ENCODE data around the gene SENP8.
"Not testable (repeated sequence)": the region's sequence is repeated elsewhere in the genome, so short reads cannot be mapped to it uniquely, and the experiment has no call there.

The SENP8 gene

GRCh38 chr15:72155635-72156616 is 37.7 kb downstream of the SENP8 start:
- peak; percentile 91 for DNase-seq

DNA sequence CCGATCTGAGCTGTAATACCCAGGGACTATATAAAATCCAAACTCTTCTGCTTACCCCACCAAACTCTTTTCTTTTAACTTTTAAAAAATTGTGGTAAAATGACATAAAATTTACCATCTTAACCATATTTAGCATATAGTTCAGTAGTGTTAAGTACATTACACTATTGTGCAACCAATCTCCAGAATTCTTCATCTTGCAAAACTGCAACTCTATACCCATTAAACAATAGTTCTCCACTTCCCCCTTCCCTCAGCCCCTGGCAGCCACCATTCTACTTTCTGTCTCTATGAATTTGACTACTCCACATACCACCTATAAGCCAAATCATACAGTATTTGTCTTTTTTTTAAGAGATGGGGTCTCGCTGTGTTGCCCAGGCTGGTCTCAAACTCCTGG is 38.7 kb downstream of the SENP8 start:
- no peak for DNase-seq

GRCh38 chr15:72160696-72161245 is 42.6 kb downstream of the SENP8 start:
- no peak for DNase-seq

- DNase-seq: no peak
Observed at GRCh38 chr15:72161361-72162132, 43.3 kb downstream of the SENP8 start.

GRCh38 chr15:72162569-72162968 is 44.4 kb downstream of the SENP8 start:
- DNase-seq: no peak

- no peak for DNase-seq
Observed at GRCh38 chr15:72163719-72164118, 45.5 kb downstream of the SENP8 start.

DNA sequence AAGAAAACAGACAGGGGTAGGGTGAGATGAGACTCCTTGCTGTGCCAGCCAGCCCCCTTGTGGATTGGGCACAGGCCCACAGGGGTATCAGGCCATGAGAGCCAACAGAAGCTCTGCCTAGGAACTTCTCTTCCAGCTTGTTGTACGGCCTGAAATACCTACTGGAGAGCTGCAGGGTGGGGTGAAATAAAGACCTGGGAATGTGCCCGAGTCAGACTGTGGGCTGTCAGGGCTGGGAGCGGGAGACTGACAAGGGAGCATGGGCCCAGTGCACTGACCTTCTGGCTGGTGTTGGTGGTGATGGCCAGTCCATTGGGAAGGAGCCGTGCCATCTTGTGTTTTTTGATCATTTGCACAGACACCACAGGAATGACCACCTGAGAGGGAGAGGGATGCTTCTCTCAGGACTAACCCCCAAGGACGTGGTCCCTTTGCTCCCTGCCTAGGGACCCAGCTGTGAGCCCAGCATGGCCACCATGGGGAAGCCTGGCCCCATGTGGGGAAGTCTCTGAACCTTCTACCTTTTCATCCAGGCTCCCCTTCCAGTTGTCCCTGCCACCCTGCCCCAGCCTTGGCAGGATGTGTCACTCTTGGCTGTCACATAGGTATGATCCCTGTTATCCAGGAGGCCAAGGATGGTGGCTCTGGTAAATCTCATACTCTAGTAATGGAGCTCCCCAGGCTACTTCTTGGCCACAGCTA is 48.7 kb downstream of the SENP8 start:
- DNase-seq: no peak

DNA sequence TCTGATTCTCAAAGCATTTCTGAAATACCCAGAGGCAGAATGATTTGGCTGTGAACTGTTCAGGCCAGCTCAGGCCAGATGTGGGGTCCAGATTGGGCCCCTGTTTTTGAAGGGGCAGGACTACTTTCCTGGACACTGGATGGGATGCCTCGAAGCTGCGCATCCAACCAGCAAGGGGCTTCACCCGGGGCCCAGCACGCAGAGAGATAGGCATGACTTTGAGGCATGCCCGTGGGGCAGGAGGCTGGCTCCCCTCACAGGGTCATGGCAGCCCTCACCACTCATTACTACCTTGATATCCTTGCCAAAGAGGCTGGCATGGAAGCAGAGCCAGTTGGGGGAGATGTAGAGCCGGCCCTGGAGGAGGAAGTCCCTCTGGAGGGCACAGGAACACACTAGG is 49.2 kb downstream of the SENP8 start:
- DNase-seq: no peak

DNA sequence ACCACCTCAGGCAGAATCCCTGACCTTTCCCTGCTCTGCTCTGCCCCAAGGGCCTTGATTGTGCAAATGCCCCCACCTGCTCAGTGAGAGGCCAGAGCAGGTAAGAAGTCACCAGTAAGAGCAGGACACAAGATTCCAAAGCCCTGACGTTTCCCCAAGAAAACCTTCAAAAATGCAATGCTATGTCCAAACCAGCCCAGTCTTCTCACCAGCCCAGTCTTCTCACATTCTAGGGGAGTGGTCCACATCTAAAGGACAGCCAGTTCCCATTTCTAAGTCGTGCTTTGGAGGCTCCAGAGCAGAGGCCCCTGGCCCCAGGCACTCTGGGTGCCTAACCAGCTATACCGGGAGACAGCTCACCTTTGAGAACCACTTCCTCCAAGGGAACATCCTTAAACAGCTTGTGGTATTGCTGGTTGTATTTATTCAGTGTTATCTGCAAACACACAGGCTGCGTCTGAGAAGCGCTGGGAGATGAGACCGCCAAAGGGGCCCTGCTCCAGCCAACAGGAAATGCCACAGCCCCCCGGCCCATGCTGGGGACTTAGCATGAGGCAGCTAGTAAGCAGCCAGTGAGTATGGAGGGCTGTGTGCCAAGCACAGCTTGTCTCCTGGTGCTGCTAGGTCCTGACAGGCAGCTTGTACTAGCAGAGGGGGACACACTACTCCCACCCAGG is 50.1 kb downstream of the SENP8 start:
- DNase-seq: no peak

DNA sequence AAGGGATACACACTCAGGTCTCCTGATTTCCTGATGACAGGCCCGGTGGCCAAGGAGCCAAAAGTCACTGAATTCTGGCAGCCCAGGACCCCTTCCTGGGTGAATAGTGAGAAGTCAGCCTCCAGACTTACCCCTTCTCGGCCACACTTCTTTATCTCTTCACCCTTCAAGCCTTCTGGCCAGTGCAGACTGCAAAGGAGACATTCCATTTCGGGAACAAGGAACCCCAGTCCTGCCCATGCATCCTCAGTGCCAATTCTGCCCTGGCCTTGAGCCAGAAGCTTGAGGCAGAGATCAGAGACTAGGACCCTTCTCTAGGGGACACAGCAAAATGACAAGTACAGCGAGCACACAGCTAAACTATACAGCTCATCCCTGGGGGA is 50.6 kb downstream of the SENP8 start:
- no peak for DNase-seq

DNA sequence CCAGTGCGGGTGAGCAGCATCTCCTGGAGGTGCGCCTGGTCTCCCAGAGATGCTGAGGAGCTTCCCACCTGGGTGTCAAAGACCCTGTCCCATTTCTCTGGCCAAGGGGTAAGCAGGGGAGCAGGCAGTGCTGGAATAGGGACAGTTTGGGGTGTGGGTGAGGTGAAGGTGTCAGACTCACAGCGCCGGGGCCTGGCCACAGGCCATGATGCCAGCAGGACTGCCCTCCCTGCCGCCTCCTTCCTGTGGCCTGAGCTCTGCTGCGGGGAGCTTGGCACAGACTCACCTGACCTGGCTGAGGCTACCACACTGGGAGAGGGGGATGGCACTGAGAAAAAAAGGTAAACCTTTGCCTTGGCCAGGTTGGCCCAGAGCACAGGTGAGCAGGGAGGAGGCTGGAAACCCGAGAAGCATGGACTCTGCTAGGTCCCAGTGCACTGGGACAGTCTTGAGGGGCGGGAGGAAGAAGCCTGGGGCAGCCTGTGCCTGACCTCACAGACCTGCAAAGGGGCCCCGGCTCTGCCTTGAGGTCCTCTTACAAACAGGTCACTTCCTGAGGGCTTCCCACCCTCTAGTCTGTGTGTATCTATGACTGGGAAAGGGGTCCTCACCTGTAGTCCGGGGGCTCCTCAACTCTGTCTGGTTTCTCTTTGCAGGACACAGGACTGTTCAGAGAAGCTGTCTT is 51.2 kb downstream of the SENP8 start:
- no peak for DNase-seq

DNA sequence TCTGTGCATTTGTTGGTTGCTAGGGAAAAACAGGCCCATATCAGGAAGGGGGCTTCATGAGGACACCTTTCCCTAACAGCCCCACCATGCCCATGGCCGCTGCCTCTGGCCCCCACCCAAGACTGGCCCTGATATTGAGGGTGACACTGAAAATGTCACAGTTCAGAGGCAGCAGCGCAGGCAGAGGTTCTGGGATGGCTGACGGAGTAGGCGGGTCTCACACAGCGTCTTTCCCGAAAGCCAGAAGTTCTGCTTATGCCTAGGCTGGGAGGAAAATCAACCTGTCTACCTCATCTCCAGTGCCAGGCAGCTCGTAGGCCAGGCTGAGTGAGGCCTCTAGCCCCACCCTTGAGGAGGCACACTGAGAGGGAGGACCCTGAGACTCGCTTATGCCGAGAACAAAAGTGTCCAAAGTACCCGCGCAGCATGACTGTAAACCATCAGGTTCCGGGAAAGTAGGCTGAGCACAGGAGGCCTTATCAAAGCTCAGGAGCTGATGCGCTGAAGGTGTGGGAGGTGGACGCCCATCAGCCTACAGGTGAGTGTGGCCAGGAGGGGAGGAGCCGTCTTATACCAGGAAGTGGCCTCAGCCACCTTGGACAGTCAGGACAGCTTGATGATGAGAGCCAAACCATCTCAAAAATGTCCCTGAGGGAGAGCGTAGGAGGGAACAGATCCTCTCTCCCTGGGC is 51.9 kb downstream of the SENP8 start:
- no peak for DNase-seq

DNA sequence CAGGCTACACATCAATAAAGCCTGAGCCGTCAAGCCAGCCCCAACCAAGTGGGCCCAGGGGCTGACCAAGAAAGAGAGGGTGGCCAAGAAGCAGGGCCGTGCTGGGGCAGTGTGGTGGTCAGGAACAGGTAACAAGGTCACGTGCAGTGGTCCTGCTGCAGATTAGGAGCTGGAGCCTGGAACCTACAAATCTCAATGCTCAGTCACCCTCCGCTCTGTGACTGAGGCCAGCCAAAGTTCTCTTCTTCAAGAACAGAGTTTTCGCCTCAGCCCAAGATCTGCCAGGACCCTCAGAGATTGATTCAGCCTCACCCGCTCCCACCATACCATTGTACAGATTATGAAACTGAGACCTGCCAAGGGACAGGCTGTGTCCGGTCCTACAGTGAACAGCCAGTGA is 52.5 kb downstream of the SENP8 start:
- DNase-seq: no peak

DNA sequence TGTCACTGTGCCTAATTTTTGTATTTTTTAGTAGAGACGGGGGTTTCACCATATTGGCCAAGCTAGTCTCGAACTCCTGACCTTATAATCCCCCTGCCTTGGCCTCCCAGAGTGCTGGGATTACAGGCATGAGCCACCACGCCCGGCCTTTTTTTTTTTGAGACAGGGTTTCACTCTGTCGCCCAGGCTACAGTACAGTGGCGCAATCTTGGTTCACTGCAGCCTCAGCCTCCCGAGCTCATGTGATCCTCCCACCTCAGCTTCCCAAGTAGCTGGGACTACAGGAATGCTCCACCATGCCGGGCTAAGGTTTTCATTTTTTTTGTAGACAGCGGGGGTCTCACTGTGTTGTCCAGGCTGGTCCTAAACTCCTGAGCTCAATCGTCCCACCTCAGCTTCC is 53.8 kb downstream of the SENP8 start:
- not testable (repeated sequence) for DNase-seq

DNA sequence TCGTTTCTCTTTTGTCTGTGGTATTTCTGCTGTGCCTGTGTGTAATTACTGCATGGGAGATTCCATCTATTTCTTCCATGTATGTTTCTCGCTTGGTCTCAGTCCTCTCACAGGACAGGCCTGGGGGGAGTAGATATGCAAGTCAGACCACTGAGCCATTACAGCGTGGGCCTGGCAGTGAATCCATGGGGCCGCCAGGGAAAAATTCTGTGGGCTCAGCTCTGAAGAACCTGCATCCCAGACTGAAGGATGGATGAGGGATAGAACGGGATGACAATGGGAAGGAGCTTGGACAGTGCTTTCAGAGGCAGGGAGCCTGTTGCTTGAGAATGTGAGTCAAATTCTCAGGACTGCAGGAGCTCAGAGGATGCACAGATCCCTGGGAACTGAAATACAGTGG is 54.6 kb downstream of the SENP8 start:
- DNase-seq: no peak

GRCh38 chr15:72173401-72173800 is 55.2 kb downstream of the SENP8 start:
- no peak for DNase-seq

DNA sequence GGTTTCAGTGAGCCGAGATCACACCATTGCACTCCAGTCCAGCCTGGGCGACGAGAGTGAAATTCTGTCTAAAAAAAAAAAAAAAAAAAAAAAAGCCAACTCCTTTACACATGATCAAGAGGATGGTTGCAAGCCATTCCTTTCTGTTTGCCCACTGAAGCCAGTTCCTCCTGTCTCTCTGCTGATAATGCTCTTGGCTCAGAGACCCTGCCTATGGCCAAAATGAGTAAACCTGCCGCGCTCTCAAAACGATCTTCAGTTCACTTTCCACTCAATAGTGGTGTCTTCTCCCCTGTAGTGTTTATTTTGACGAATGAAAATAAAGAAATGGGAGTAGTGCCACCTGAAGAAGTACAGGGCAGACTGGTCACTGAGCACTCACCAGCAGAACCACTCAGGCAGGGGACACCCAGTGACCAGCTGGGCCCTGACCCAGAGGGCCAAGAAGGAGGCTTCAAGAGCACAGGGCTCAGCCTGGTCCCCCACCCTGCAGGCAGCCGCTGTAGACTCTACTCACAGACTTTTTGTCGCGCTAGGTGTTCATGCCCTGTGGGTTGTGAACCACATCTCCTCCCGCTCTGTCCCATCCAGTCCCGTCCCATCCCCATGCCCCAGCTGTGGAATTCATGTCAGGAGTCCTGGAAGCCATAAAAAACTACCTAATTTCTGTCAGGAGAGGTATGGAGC is 55.8 kb downstream of the SENP8 start:
- DNase-seq: no peak

DNA sequence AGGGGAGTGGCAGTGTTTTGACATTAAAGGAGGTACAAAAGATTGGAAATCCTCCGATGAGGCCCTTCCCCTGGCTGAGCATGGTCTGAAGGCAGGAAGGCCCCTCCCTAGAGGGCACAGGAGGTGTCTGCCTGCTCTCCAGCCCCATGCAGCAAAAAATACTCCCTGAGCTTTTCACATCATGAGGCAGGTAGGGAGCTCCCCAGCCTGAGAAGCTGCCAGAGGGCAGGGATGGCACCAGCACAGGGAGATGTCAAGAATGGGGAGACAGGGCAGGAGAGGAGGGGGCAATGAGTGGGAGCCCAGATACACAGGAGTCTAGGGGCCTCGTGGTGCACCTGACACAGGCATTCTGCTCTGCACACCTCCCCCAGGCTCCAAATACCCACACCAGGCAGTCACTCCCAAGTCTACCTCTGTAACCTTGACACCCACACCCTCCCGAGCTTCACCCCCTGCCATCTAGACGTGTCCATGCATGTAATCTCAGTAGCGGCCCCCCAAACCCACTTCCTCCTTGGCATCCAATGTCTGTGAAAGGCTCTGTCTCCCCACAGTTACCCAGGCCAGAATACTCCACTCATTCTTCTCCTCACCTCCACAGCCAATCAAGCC is 56.5 kb downstream of the SENP8 start:
- DNase-seq: no peak

- DNase-seq: no peak
Observed at GRCh38 chr15:72175186-72176044, 57.2 kb downstream of the SENP8 start.
